HG02852 (cell line): ENCODE measurements around the gene C1QTNF2.
A peak's percentile ranks its signal among the peaks of the same experiment; 100 is the strongest.

ENCODE experiments used
- ATAC-seq: cut with Tn5 transposase; IDR thresholded peaks from one replicate; pipeline ENCODE4 v1.9.1; 2021; ENCODE audit warnings: mild to moderate bottlenecking, moderate library complexity; ENCODE audit not compliant: unreplicated experiment

C1QTNF2 gene, protein sequence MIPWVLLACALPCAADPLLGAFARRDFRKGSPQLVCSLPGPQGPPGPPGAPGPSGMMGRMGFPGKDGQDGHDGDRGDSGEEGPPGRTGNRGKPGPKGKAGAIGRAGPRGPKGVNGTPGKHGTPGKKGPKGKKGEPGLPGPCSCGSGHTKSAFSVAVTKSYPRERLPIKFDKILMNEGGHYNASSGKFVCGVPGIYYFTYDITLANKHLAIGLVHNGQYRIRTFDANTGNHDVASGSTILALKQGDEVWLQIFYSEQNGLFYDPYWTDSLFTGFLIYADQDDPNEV

DNA sequence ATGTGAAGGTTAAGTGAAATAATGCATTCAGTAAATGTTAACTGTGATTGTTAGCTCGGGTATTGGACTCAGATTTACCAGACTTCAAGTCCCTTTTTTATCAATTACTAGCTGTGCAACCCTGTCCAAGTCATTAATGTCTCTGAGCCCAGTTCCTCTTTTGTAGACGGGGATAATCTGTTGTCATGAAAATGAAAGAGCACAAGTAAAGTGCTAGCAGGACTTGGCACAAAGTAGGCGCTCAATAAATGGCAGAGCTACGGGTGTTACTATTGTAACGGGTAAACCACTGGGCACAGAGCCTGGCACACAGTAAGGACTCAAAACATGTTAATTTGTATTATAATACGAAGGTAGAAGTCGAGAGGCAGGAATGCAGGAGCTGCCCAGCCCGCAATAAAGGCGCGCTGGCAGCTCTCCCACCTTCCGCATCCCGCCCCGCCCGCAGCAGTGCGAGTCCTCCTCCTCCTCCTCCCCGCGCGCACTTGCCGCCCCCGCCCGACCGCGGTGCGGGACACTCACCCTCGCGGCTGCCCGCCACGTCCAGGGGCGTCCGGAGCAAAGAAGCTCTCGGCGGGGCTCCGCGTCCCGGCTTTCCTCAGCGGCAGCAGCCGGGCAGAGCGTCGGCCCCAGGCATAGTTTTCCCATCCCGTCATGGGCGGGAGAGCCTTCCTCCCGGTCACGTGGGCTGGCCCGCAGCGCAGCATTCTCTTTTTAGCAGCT, at the start of gene C1QTNF2:
Gene C1QTNF2 (minus strand): TSS at position 637 of the 723 bp plus-strand sequence. CDS start 15,615 bp downstream, outside the sequence.
- no peak for ATAC-seq

DNA sequence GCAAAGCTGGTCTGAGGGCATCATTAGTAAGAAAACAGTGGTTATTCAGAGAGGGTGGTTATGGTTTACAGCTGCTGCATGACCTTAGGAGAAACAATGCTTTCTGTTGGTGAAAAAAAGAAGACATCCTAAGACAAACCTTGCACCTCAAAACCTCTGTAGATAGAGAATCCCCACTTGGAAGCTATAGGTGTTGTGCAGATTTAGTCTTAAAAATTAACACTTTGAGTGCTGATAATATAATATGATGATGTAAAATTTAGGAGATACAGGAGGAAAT, 49.8 kb upstream of the C1QTNF2 start:
- ATAC-seq, result no peak

DNA sequence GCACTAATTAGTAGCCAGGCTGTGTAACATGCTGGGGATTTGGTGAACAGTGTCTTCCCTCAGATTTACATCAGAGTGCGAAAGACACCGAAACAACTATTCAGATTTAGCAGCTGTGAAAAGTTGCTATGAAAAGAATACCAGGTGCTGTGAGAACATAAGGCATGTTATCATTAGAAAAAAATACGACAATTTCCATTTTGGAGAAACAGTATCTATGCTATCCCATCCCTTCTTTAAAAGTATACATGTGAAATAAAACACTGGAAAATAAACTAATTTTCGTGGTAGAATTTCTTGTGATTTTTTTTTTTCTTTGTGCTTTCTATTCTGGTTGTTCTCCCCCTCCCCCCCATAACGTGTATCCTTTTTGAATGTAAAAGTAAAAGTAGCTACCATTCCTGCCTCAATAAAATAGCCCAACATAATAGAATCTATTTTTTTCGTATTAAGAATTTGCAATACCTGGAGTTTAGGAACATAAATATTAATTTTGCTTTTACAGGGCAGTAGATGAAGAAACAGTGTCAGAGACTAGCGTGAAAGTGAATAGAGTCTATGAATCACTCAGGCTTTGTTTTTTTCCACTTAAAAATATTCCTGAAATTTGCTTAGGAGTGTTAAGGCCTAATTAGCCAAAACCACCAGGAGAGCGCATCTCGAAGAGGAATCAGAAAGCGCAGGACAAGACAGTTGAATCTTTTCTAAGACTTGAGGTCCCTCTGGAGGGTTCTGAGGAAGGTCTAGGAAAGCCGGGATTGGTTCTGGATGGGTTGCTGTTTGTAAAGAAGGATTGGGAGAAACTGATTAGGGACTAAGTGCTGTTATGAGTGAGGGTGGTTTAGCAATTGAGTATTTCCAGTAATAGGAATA, 49.3 kb upstream of the C1QTNF2 start:
- no peak for ATAC-seq

DNA sequence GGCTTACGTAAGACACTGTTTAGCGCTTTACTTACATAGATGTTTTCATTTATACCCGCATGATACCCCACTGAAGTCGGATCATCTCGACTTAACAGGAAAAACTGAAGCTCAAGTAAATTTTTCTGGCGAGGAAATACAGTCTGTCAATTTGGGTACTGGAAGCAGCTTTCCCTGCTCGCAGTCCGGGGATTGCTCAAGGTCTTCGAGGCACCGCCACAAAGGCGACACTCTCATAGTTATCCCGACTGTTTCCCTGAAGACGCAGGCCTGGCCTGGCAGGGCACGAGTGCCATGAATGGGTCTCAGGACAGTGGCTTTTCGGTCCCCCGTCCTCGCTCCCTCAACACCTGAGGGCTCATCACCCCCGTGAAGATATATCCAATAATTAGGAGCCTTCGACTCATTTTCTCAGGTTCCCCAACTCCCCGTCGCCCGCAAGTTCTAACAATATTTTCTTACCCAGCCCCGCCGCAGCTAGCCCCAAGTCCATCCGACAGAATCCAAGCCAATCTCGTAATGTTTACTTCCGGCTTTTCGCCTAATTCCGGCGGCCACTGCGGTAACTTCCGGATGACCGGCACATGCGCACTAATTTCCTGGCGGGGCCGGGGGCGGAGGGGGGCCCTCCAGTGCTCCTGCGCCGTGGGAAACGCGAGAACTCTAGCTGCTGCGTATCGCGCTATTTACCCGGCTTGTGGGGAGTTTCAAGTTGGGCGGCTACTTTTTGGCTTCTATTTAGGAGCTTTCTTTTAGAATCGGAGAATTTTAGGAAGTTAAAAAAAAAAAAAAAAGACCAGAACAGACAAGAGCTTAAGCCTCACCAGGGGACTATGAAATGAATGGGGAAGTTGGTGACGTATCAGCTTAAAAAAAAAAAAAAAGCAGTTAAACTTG, 48.4 kb upstream of the C1QTNF2 start, which contains the start of gene SLU7:
Gene SLU7 (minus strand): TSS at position 521 of the 897 bp plus-strand sequence. CDS start 3,787 bp downstream, outside the sequence.
- peak; percentile 62 for ATAC-seq

DNA sequence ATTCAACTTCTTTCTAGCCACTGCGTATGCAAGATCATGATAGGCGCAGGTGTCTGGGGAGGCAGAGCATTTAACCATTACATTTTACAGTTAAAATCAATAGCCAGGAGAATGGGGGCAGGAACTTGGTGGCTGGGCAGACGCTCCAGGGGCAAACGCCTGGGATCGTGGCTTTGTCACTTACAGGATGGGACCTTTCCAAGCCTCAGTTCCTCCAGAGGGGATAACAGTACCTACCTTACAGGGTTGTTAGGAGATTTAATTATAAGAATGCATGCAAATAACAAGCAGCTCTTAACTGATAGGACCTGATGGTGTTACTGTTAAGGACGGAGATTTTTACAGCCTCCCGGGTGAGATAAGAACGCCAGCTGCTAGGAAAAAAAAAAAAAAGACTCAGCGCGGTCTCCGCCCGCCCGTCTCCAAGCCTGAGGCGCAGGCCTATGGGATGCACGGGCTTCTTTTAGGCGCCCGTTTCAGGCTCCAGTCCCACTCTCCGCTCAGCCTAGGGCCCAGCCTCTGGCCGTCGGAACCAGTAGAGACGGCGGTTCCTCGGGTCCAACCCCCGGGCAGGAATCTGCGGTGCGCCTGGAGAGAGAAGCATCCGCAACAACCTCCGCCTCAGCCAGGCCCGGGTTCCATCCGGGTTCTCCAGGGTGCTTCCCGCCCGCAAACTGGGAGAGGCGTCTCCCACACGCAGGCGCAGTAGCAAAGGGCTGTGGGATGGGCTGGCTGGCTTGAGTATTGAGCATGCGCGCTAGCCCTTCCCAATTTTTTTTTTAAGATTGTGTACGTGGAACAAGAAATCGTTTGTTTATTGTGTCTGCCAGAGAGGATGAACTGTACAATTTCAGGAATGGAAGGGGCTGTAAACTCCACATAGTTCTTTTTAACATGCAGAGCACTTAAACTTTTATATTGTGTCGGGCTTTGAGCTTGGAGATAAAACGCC, 29.3 kb upstream of the C1QTNF2 start, which contains the start of gene FAM200C:
Gene FAM200C (minus strand): TSS at position 653 of the 952 bp plus-strand sequence. CDS start 4,564 bp downstream, outside the sequence.
- ATAC-seq, result peak; percentile 91

DNA sequence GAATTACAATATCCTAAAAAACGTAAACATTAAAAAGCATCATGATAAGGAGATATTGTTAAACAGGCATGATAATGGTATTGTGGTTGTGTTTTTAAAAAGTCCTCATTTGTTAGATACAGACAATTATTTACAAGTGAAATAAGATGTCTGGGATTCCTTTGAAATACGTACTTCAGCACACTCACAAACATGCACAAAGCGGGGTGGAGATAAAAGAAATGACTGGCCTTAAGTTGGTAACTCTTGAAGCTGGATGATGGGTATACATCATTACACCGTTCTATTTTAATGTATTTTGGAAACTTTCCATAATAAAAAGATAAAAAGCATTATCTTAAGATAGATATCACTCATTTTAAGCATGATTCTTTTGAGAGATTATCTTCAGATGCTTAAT, 28.4 kb upstream of the C1QTNF2 start:
- ATAC-seq, result no peak

DNA sequence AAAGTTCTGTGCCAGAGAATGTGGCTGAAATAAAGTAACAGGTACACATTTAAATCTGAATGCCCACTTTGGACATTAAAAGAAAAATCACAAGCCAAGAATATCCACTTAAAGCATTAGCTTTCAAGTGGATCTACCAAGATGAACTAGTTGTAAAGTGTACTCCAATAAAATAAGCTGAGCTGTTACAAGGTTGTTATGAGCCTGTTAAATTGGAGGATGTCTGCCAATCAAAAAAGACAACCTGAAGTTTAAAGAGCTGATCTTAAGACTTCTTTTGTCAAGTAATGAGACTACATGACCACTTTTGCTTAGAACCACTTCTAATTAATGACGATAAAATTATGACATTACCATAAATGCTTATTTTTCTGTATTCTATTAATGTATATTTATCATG, 27.1 kb upstream of the C1QTNF2 start:
- no peak for ATAC-seq

DNA sequence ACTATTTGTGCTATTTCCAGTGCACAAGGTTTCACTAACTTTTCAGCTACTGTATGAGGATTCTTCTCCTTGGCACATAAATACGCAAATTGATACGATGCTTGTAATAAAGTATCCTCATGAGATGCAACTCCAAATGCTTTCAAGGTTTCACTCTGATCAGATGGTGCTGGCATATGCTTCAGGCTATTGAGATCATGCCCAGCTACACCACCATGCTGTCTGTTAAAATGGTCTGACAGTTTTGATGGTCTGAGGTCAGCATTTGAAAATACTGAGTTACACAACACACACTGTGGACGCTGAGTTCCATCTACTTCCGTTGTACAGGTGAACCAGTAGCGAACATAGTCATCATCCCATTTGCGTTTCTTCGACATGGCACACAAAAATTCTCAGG, 24.7 kb upstream of the C1QTNF2 start:
- no peak for ATAC-seq

DNA sequence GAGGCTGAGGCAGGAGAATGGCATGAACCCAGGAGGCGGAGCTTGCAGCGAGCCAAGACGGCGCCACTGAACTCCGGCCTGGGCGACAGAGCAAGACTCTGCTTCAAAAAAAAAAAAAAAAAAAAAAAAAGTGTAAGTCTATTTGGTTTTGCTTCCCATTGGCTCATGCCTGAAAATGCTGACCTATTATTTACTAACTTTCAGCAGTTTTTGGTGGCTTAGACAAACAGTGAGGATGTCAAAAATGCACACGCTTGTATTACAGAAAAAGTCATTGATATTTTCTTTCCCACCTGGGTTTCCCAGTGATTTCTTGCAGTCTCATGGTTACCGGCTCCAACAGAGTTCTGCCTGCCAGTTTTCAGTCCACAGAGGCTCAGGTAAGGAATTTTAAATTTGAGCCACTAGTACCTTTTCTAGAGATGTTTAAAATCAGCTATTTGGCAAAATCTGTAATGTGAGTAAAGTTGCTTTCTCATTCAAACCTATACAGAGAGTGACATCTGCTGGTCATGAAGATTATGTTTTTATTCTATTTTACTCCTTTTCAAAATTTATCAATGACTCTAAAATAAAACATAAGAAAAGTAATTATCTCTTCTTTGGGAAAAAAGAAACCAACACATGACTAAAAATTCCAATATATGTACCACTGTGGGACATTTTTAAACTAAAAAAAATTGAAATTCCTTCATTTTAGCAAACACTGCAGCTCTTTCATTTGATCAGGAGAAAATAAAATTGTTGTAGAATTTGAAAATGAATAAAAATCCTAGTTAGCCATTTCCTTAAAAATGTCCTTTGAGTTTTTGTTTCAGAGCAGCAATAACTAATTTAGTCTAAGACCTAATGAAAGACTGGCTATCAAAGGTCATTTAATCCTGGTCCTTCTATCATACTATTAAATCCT, 20.6 kb upstream of the C1QTNF2 start:
- ATAC-seq, result no peak

DNA sequence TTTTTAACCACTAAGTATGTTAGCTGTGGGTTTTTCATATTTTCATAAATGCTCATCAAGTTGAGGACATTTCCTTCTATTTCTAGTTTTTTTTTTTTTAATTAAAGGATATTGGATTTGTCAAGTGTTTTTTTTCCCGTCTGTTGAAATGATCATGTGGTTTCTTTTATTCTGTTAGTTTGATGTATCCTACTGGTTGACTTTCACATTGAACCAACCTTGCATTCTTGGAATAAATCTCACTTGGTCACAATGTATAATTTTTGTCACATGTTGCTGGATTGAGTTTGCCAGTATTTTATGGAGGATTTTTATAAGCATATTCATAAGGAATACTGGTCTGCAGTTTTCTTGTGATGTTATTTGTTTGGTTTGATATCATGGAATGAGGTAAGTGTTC, 17.0 kb upstream of the C1QTNF2 start:
- ATAC-seq, result no peak

DNA sequence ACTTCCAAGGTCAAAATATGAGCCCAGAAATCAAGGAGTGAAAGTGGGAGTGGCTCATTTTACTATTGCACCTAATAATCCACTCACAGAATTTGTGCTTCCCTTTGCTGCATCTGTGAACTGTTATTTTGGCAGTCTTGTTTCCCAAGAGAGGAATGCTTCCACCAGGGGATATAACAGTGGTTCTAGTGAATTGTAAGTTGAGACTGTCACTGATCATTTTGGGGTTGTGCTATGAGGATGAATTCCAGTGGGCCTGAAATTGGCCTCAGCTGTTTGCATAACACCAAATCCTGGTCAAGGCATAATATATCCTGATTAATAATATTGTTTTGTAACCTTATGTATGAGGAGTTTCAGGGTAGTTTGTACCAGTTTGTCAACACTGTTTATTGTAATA, 15.1 kb upstream of the C1QTNF2 start:
- no peak for ATAC-seq

DNA sequence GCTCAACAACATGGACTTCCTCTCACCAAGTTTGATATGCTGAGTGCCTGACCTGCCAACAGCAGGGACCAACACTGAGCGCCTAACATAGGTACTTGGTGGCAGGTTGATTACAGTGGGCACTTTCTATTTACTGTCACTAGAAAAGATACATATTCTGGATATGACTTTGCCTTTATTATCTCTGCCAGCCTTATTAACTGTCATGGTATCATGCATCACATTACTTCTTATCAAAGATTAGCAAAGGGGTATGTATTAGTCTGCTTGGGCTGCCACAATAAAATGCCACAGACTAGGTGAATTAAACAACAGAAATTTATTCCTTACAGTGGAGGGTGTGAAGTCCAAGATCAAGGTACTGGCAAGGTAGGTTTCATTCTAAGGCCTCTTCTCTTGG, 14.3 kb upstream of the C1QTNF2 start:
- ATAC-seq, result no peak

DNA sequence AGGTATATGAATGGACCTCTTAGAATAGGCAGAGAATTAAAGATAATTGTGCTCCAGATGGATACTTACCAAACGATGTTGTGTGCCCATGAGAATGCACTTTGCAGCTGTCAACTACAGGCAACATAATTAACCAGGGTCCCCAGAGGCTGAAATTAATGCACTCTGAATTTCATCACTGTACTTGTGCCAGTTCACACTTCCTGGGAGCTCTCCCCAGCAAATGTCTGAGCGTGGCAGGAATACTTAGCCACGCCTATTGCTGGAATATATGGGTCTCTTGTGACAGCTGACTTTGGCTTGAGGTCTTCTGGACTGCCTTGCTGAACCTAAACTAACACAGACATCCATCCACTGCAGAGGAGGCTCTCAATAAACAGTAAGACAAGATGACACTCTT, 11.9 kb upstream of the C1QTNF2 start:
- ATAC-seq, result no peak

DNA sequence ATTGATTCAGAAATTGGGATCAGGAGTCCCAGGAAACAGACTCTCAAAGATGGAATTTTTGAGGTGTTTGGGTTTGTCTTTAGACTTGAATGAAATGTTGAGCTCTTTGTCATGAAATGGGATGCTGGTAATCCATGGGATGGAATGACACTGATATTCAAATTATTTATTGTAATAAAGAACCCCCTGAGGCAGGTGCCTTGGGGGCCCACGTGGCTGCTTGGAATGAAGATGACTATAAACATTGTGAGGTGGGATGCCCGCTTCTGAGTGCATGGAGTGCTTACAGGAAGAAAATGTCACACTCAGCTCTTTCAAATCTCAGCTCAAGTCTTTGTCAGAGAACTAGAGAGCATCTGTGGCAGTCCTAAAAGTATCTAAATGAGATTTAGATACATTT, 9.6 kb upstream of the C1QTNF2 start:
- no peak for ATAC-seq

DNA sequence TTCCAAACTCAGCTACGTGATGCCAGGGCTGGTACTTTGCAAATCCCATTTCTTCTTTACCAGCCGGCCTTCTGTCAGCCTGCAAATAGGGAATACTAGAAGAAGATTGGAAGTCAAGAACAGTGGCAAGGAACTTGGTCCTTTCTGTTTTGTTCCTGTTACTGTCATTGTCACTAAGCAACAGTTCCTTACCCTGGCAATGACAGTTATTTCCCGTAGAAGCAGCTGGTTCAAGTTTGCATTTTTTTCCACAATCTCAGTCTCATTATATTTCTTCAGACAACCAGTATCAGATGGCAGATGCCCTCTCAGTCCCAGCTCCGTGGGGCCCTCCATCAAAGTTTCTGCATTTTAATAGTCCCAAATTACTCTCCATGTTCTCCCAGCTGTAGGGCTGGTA, 9.1 kb upstream of the C1QTNF2 start:
- no peak for ATAC-seq

DNA sequence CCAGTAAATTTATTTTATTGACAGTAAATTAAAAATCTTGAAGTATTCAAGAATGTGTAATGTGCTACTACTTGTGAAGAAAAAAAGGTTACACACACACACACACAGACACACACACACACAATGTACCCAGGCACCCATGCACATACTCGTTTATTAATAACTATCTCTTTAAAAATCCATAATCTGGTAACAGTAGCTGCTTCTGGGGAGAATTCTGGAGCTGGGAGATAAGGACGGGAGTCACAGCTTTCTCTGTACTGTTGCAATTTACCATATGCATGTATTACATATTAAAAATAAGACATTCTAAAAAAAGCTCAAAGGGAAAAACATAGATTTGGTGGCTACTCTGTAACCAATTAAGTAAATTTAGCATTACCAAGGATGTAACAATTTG, 7.9 kb upstream of the C1QTNF2 start:
- ATAC-seq, result no peak

DNA sequence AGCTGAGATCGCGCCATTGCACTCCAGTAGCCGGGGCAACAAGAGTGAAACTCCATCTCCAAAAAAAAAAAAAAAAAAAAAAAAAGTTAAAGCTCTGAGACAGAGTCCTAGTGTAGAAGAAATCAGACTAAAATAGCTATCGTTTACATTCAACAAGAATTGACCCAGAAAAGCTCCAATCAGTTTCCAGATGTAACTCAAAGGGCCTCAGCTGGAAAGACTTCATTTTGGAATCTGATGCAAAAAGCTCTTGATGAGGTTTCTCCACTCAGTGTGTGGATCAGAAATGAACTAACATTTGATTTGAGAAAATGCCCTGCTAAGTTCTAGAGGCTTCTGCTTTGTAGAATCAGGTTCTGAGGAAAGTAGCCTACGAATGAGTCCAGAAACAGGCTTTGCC, 7.2 kb upstream of the C1QTNF2 start:
- no peak for ATAC-seq

DNA sequence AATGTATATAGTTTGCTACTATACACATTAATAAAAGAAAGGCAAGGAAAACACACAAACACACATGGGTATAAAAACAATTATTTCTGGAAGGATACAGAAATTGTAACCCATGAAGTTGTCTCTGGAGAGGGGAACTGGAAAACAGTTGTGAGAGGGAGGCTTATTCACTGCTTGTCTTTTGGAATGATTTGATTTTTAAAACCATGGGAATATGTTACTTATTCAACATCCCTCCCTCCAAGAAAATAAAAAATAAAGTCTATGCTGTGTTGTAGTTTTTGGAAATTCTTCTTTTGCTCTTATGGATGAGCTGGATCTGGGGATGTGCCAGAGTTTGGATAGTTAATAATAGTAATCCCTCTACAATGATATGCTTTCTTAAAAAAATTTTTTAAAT, 6.0 kb upstream of the C1QTNF2 start:
- no peak for ATAC-seq
